Vagina (tissue), 2 donors: ENCODE data around the gene LHFPL2. TPM values are rescaled to one million over a fixed set of nuclear protein-coding genes. Genes with fewer than 3 reads are reported as not detected.

Experiments used
- DNase-seq, 2 donors: peaks; one replicate each; pipeline ENCODE4 v3.0.0-alpha.2; 2017; ENCODE audit errors: extremely low spot score in 2 of 2
- H3K27ac ChIP-seq: fragments of 200-600 bp; sonication (generic); one replicate; pipeline ENCODE4 v1.5.1; 2019
- H3K27me3 ChIP-seq: fragments of 200-600 bp; sonication (generic); one replicate; pipeline ENCODE4 v1.5.1; 2019
- H3K36me3 ChIP-seq, 2 donors: fragments of 200-600 bp; sonication (generic); one replicate each; pipeline ENCODE4 v1.5.1; 2017 to 2019
- H3K4me1 ChIP-seq: fragments of 200-600 bp; sonication (generic); one replicate; pipeline ENCODE4 v1.5.1; 2019
- H3K4me3 ChIP-seq, 2 donors: fragments of 200-600 bp; sonication (generic); 1 replicate in 1 of 2; 2 replicates in 1 of 2; pipeline ENCODE4 v1.5.1; 2016 to 2019
- H3K9me3 ChIP-seq: fragments of 200-600 bp; sonication (generic); one replicate; pipeline ENCODE4 v1.5.1; 2019
- POLR2A ChIP-seq, 2 donors: fragments of 450-650 bp; IDR thresholded peaks; one replicate each; pipeline ENCODE4 v1.6.1; 2017; ENCODE audit warnings: antibody characterized with exemption in 2 of 2, mild to moderate bottlenecking in 2 of 2, moderate library complexity in 2 of 2
- POLR2AphosphoS5 ChIP-seq, 2 donors: sonication (generic); formaldehyde crosslinking; IDR thresholded peaks; one replicate each; pipeline ENCODE4 v1.9.0; 2017; ENCODE audit warnings: antibody characterized with exemption in 2 of 2, mild to moderate bottlenecking in 2 of 2, low read depth in 1 of 2; ENCODE audit not compliant: insufficient read depth in 1 of 2
- intact Hi-C: fragments of 100-400 bp; cut with DNase I; formaldehyde crosslinking; loops from one replicate; pipeline ENCODE4 v1.15.1; 2023
- total RNA-seq: library from RNA; depleted of rRNA; stranded (reverse); fragments of >200 nt; gene quantifications from one replicate; pipeline ENCODE4 v1.2.3, GENCODE V29; 2016
- TF ChIP-seq, protein P1 (sequence below), 3 experiments: fragments of 450-650 bp in 2 of 3; fragments of 200-600 bp in 1 of 3; sonication (generic) in 1 of 3; IDR thresholded peaks; one replicate each; pipeline ENCODE4 v1.5.1; 2017 to 2019; ENCODE audit warnings: antibody characterized with exemption in 3 of 3, mild to moderate bottlenecking in 2 of 3, moderate library complexity in 2 of 3

The LHFPL2 gene
- total RNA-seq, 1 donor from 2014 or later, result 24.8 TPM

DNA sequence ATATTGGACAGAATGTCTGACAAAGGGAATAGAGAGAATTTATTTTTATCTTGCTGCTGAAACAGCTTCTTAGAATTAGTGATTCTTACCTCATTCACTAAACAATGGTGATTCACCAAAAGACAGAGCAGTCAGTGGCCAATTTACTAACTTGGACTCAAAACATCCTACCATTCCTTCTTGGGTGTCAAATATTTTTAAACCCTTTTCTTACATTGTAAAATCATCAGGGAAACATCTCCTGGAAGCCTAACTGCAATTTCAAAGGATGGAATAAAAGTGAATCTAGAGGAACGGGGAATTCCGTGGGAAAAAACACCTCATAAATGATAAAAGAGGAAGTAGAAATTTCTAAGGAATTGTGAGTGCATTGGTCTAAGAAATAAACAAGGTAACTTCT lies 97.7 kb downstream of the LHFPL2 start:
- Histone ChIP-seq H3K9me3 (no peaks in the 10 kb centered on the region), H3K4me3 (no peak overlapping the region), H3K27me3 (no peaks in the 10 kb centered on the region), H3K36me3 (no peaks in the 10 kb centered on the region), H3K27ac (no peak overlapping the region), H3K4me1 (peaks cover 29% of the 10 kb centered on the region)
- intact Hi-C loops, result no loop called here
- DNase-seq, result no peak
- no peak for TF ChIP-seq POLR2AphosphoS5 (IDR thresholded peaks at IDR 0.05; ENCODE audit: insufficient read depth in 1 of 2, low read depth in 1 of 2)
- TF ChIP-seq, protein P1, sequence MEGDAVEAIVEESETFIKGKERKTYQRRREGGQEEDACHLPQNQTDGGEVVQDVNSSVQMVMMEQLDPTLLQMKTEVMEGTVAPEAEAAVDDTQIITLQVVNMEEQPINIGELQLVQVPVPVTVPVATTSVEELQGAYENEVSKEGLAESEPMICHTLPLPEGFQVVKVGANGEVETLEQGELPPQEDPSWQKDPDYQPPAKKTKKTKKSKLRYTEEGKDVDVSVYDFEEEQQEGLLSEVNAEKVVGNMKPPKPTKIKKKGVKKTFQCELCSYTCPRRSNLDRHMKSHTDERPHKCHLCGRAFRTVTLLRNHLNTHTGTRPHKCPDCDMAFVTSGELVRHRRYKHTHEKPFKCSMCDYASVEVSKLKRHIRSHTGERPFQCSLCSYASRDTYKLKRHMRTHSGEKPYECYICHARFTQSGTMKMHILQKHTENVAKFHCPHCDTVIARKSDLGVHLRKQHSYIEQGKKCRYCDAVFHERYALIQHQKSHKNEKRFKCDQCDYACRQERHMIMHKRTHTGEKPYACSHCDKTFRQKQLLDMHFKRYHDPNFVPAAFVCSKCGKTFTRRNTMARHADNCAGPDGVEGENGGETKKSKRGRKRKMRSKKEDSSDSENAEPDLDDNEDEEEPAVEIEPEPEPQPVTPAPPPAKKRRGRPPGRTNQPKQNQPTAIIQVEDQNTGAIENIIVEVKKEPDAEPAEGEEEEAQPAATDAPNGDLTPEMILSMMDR (IDR thresholded peaks at IDR 0.05), result no peak
- TF ChIP-seq POLR2A (IDR thresholded peaks at IDR 0.05), result no peak

DNA sequence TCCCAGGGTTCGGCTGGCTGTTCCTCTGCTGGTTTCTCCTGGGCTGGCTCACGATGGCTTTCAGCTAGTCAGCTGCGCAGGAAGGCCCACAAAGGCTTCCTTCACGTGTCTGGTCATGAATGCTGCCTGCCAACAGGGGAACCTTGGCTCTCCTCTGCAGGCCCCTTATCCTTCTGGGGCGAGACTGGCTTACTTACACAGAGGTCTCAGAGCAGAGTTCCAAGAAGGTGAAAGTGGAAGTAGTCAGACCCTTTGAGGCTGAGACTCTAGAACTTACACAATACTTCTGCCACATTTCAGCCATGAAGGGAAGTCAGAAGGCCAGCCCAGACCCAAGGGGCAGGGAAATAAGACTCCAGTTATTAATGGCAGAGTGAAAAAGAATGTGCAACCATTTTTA lies 99.5 kb downstream of the LHFPL2 start:
- no peaks in the 10 kb centered on the region for H3K27me3 ChIP-seq
- peak in 1 of 2 donors; percentile 86 for DNase-seq
- intact Hi-C loops, result loop anchor here (10.0 kb wide), 1 partner anchor 46 kb away; no protein-coding TSS in a partner anchor
- no peaks in the 10 kb centered on the region for H3K36me3 ChIP-seq
- H3K9me3 ChIP-seq, result no peaks in the 10 kb centered on the region
- H3K27ac ChIP-seq, result peak overlapping the region; percentile 90
- H3K4me3 ChIP-seq, result no peak overlapping the region
- TF ChIP-seq, protein P1 (IDR thresholded peaks at IDR 0.05), result no peak
- TF ChIP-seq POLR2A (IDR thresholded peaks at IDR 0.05) (no peak), POLR2AphosphoS5 (IDR thresholded peaks at IDR 0.05; ENCODE audit: insufficient read depth in 1 of 2, low read depth in 1 of 2) (no peak)
- H3K4me1 ChIP-seq, result peaks cover 36% of the 10 kb centered on the region

DNA sequence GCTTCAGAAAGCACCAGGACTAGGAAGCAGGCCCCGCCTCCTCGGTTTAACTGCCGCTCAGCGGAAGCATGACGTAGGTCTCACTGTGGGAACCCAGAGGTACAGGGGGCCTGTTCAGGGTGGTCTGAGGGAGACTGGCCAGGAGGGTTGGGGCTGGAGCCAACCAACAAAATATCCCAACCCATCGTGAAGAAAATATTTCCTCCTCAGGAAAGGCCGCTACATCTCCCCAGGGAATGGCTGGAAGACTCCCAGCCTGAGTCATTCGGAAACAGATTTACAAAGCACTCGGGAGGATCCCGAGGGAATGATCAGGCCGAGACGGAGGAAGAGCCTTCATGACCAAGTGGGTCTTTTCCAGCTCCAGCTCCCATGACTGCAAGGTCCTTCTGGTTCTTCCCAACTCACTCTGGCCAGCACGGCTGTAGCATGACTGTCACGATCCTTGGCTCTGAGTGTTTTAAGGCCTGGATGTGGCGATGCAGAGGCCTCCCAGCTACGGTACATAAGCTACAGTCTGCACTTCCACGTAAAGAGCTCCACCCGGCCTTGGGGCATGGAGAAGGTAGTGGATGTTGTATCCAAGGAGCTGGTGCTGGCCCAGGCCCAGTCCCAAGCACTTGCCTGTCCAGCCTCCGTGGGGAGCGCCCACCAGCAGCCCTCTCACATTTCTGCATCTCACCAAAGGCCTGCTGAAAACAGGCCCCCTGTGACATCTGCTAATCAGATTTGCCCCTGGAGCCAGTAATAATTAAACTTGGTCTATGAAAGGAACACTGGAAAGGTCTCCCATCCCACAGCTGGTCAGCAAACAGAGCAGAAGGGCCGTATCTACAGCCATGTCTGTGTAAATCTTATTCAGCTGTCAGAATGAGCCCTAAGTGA lies 100.6 kb downstream of the LHFPL2 start:
- TF ChIP-seq, protein P1 (IDR thresholded peaks at IDR 0.05), result no peak
- TF ChIP-seq POLR2AphosphoS5 (IDR thresholded peaks at IDR 0.05; ENCODE audit: insufficient read depth in 1 of 2, low read depth in 1 of 2) (peak; percentile 56 to 77), POLR2A (IDR thresholded peaks at IDR 0.05) (peak in 1 of 2 donors; percentile 12)
- H3K4me3 ChIP-seq, result no peak overlapping the region
- peaks cover 36% of the 10 kb centered on the region for H3K4me1 ChIP-seq
- H3K9me3 ChIP-seq, result no peaks in the 10 kb centered on the region
- no peaks in the 10 kb centered on the region for H3K36me3 ChIP-seq
- DNase-seq, result peak in 1 of 2 donors; percentile 98
- H3K27me3 ChIP-seq, result no peaks in the 10 kb centered on the region
- H3K27ac ChIP-seq, result peak overlapping the region; percentile 90
- intact Hi-C loops, result loop anchor here (10.0 kb wide), 1 partner anchor 47 kb away; no protein-coding TSS in a partner anchor

DNA sequence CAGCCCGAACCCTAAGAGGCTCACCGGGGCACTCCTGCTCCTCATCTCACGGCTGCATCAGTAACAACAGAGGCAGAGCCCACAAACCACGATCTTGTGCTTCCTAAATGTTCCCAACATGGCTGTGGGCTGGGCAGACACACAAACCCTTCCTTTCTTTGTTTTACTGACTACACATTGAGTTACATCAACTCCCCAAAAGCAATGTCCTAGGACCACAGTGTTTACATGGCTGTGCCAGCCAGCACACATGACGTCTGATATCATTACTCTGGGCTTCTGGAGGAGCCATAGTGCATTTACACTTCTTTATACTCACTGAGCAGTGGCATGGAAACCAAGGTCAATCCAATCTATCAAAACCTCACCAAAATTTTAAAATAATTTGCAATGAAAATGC lies 101.4 kb downstream of the LHFPL2 start:
- H3K4me3 ChIP-seq, result no peak overlapping the region
- H3K36me3 ChIP-seq, result no peaks in the 10 kb centered on the region
- peak overlapping the region; percentile 90 for H3K27ac ChIP-seq
- no peaks in the 10 kb centered on the region for H3K27me3 ChIP-seq
- intact Hi-C loops, result loop anchor here (10.0 kb wide), 1 partner anchor 48 kb away; no protein-coding TSS in a partner anchor
- no peaks in the 10 kb centered on the region for H3K9me3 ChIP-seq
- peaks cover 36% of the 10 kb centered on the region for H3K4me1 ChIP-seq
- no peak for TF ChIP-seq POLR2A (IDR thresholded peaks at IDR 0.05)
- TF ChIP-seq POLR2AphosphoS5 (IDR thresholded peaks at IDR 0.05; ENCODE audit: insufficient read depth in 1 of 2, low read depth in 1 of 2), result no peak
- TF ChIP-seq, protein P1 (IDR thresholded peaks at IDR 0.05), result no peak
- no peak for DNase-seq
